GM12878 (cell line): ENCODE results near the gene ORMDL1.
A peak's percentile ranks its signal among the peaks of the same experiment; 100 is the strongest.

Source experiments
- BRCA1 ChIP-seq: IDR thresholded peaks from 2 replicates; pipeline ENCODE4 v1.6.1; 2011; ENCODE audit warnings: low read depth, low read length, improper control_type of control experiment
- CBFB ChIP-seq: IDR thresholded peaks from 2 replicates; pipeline ENCODE4 v1.6.1; 2016; ENCODE audit warnings: antibody characterized with exemption, low read depth
- CBX5 ChIP-seq: sonication (generic); IDR thresholded peaks from 2 replicates; pipeline ENCODE4 v1.6.1; 2016; ENCODE audit warnings: low read depth, moderate library complexity, mild to moderate bottlenecking, inconsistent platforms
- NRF1 ChIP-seq: conservative IDR thresholded peaks from 2 replicates; pipeline ENCODE4 v1.6.1; 2011; ENCODE audit warnings: mild to moderate bottlenecking, low read depth, low read length, improper control_type of control experiment
- POLR2A ChIP-seq: IDR thresholded peaks from 2 replicates; pipeline ENCODE4 v1.6.1; 2011; ENCODE audit warnings: low read depth, mild to moderate bottlenecking, low read length
- POLR2AphosphoS5 ChIP-seq: IDR thresholded peaks from 2 replicates; pipeline ENCODE4 v1.6.1; 2011; ENCODE audit warnings: mild to moderate bottlenecking, low read length, inconsistent platforms
- RAD51 ChIP-seq: fragments of 450-650 bp; IDR thresholded peaks from 2 replicates; pipeline ENCODE4 v1.6.1; 2016; ENCODE audit warnings: moderate library complexity, mild to moderate bottlenecking, inconsistent platforms
- RBBP5 ChIP-seq: fragments of 200-600 bp; sonication (generic); conservative IDR thresholded peaks from 2 replicates; pipeline ENCODE4 v1.6.1; 2016
- SIN3A ChIP-seq: IDR thresholded peaks from 2 replicates; pipeline ENCODE4 v1.6.1; 2012; ENCODE audit warnings: low read depth, low read length, improper control_type of control experiment
- TF ChIP-seq, protein P1 (sequence below): fragments of 450-650 bp; IDR thresholded peaks from 2 replicates; pipeline ENCODE4 v1.6.1; 2017; ENCODE audit warnings: antibody characterized with exemption, mild to moderate bottlenecking, moderate library complexity
- TF ChIP-seq, protein P2 (sequence below), 3 experiments: IDR thresholded peaks in 2 of 3; conservative IDR thresholded peaks in 1 of 3; 2 replicates each; pipeline ENCODE4 v1.5.1; 2011; ENCODE audit warnings: low read depth in 3 of 3, low read length in 3 of 3, mild to moderate bottlenecking in 3 of 3, control low read depth in 2 of 3, moderate library complexity in 2 of 3, inconsistent platforms in 1 of 3, mixed read lengths in 1 of 3; ENCODE audit not compliant: control insufficient read depth in 2 of 3, insufficient read depth in 1 of 3; ENCODE audit errors: extremely low read depth in 1 of 3
- TF ChIP-seq, protein P3 (sequence below): fragments of 150-350 bp; IDR thresholded peaks from 2 replicates; pipeline ENCODE4 v1.6.1; 2014; ENCODE audit warnings: mild to moderate bottlenecking, low read depth, low read length
- TF ChIP-seq, protein P4 (sequence below): IDR thresholded peaks from 2 replicates; pipeline ENCODE4 v1.6.1; 2012; ENCODE audit warnings: mild to moderate bottlenecking, low read depth, low read length
- TF ChIP-seq, protein P5 (sequence below): IDR thresholded peaks from 2 replicates; pipeline ENCODE4 v1.6.1; 2011; ENCODE audit warnings: mild to moderate bottlenecking, low read depth, low read length, moderate library complexity; ENCODE audit not compliant: insufficient replicate concordance

DNA sequence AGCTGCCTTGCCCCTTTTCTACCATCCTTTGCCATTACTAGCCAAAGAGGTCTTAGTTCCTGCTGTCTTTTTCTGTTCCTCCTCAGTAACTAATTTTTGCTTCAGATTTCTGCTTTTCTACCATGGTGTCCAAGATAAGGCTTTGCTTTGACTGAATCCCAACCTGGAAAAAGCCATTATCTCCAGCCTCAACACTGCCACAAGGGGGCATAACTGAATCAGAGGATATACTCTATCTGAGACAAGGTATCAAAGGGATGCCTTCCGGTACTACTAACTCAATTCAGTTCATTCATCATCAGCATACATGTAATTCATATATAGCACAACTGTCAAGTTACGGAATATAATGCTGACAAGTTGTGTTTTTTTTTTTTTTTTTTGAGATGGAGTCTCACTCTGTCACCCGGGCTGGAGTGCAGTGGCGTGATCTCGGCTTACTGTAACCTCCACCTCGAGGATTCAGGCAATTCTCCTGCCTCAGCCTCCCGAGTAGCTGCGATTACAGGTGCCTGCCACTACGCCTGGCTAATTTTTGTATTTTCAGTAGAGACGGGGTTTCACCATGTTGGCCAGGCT lies 33.0 kb downstream of the ORMDL1 start:
- TF ChIP-seq RAD51 = no peak
- TF ChIP-seq, protein P1, sequence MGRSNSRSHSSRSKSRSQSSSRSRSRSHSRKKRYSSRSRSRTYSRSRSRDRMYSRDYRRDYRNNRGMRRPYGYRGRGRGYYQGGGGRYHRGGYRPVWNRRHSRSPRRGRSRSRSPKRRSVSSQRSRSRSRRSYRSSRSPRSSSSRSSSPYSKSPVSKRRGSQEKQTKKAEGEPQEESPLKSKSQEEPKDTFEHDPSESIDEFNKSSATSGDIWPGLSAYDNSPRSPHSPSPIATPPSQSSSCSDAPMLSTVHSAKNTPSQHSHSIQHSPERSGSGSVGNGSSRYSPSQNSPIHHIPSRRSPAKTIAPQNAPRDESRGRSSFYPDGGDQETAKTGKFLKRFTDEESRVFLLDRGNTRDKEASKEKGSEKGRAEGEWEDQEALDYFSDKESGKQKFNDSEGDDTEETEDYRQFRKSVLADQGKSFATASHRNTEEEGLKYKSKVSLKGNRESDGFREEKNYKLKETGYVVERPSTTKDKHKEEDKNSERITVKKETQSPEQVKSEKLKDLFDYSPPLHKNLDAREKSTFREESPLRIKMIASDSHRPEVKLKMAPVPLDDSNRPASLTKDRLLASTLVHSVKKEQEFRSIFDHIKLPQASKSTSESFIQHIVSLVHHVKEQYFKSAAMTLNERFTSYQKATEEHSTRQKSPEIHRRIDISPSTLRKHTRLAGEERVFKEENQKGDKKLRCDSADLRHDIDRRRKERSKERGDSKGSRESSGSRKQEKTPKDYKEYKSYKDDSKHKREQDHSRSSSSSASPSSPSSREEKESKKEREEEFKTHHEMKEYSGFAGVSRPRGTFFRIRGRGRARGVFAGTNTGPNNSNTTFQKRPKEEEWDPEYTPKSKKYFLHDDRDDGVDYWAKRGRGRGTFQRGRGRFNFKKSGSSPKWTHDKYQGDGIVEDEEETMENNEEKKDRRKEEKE = no peak
- TF ChIP-seq, protein P2, sequence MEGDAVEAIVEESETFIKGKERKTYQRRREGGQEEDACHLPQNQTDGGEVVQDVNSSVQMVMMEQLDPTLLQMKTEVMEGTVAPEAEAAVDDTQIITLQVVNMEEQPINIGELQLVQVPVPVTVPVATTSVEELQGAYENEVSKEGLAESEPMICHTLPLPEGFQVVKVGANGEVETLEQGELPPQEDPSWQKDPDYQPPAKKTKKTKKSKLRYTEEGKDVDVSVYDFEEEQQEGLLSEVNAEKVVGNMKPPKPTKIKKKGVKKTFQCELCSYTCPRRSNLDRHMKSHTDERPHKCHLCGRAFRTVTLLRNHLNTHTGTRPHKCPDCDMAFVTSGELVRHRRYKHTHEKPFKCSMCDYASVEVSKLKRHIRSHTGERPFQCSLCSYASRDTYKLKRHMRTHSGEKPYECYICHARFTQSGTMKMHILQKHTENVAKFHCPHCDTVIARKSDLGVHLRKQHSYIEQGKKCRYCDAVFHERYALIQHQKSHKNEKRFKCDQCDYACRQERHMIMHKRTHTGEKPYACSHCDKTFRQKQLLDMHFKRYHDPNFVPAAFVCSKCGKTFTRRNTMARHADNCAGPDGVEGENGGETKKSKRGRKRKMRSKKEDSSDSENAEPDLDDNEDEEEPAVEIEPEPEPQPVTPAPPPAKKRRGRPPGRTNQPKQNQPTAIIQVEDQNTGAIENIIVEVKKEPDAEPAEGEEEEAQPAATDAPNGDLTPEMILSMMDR (IDR thresholded peaks at IDR 0.05 in 2 of 3, conservative IDR thresholded peaks at IDR 0.05 in 1 of 3; ENCODE audit: control insufficient read depth in 2 of 3, extremely low read depth in 1 of 3, insufficient read depth in 1 of 3, low read depth in 3 of 3, low read length in 3 of 3) = peak; percentile 62 to 74 (median 74); a peak in 5 of 6 replicates
- no peak for TF ChIP-seq POLR2AphosphoS5
- no peak for TF ChIP-seq BRCA1
- TF ChIP-seq NRF1 = no peak
- TF ChIP-seq, protein P3, sequence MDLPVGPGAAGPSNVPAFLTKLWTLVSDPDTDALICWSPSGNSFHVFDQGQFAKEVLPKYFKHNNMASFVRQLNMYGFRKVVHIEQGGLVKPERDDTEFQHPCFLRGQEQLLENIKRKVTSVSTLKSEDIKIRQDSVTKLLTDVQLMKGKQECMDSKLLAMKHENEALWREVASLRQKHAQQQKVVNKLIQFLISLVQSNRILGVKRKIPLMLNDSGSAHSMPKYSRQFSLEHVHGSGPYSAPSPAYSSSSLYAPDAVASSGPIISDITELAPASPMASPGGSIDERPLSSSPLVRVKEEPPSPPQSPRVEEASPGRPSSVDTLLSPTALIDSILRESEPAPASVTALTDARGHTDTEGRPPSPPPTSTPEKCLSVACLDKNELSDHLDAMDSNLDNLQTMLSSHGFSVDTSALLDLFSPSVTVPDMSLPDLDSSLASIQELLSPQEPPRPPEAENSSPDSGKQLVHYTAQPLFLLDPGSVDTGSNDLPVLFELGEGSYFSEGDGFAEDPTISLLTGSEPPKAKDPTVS = no peak
- no peak for TF ChIP-seq SIN3A
- no peak for TF ChIP-seq CBX5
- no peak for TF ChIP-seq RBBP5
- TF ChIP-seq CBFB = no peak
- TF ChIP-seq, protein P4, sequence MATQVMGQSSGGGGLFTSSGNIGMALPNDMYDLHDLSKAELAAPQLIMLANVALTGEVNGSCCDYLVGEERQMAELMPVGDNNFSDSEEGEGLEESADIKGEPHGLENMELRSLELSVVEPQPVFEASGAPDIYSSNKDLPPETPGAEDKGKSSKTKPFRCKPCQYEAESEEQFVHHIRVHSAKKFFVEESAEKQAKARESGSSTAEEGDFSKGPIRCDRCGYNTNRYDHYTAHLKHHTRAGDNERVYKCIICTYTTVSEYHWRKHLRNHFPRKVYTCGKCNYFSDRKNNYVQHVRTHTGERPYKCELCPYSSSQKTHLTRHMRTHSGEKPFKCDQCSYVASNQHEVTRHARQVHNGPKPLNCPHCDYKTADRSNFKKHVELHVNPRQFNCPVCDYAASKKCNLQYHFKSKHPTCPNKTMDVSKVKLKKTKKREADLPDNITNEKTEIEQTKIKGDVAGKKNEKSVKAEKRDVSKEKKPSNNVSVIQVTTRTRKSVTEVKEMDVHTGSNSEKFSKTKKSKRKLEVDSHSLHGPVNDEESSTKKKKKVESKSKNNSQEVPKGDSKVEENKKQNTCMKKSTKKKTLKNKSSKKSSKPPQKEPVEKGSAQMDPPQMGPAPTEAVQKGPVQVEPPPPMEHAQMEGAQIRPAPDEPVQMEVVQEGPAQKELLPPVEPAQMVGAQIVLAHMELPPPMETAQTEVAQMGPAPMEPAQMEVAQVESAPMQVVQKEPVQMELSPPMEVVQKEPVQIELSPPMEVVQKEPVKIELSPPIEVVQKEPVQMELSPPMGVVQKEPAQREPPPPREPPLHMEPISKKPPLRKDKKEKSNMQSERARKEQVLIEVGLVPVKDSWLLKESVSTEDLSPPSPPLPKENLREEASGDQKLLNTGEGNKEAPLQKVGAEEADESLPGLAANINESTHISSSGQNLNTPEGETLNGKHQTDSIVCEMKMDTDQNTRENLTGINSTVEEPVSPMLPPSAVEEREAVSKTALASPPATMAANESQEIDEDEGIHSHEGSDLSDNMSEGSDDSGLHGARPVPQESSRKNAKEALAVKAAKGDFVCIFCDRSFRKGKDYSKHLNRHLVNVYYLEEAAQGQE = no peak
- TF ChIP-seq, protein P5, sequence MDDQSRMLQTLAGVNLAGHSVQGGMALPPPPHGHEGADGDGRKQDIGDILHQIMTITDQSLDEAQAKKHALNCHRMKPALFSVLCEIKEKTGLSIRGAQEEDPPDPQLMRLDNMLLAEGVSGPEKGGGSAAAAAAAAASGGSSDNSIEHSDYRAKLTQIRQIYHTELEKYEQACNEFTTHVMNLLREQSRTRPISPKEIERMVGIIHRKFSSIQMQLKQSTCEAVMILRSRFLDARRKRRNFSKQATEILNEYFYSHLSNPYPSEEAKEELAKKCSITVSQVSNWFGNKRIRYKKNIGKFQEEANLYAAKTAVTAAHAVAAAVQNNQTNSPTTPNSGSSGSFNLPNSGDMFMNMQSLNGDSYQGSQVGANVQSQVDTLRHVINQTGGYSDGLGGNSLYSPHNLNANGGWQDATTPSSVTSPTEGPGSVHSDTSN = no peak
- TF ChIP-seq POLR2A = no peak
